ENCODE measurements around the gene SRCIN1.

GRCh38 chr17:38554430-38555350 is 51.1 kb downstream of the SRCIN1 start:
- TF ChIP-seq, protein P1, sequence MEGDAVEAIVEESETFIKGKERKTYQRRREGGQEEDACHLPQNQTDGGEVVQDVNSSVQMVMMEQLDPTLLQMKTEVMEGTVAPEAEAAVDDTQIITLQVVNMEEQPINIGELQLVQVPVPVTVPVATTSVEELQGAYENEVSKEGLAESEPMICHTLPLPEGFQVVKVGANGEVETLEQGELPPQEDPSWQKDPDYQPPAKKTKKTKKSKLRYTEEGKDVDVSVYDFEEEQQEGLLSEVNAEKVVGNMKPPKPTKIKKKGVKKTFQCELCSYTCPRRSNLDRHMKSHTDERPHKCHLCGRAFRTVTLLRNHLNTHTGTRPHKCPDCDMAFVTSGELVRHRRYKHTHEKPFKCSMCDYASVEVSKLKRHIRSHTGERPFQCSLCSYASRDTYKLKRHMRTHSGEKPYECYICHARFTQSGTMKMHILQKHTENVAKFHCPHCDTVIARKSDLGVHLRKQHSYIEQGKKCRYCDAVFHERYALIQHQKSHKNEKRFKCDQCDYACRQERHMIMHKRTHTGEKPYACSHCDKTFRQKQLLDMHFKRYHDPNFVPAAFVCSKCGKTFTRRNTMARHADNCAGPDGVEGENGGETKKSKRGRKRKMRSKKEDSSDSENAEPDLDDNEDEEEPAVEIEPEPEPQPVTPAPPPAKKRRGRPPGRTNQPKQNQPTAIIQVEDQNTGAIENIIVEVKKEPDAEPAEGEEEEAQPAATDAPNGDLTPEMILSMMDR (IDR thresholded peaks at IDR 0.05 in 4 of 5, conservative IDR thresholded peaks at IDR 0.05 in 1 of 5): no peak
- no peak for TF ChIP-seq POLR2A (IDR thresholded peaks at IDR 0.05)

All from gastrocnemius medialis (tissue), 4 donors.